GM06990 (cell line): Measurements from ENCODE around the gene MAP3K5.
"Not testable (repeated sequence)": the region's sequence is repeated elsewhere in the genome, so short reads cannot be mapped to it uniquely, and the experiment has no call there.

Source experiments
- DNase-seq: peaks from one replicate; pipeline ENCODE4 v3.0.0-alpha.2; 2011; ENCODE audit not compliant: insufficient read length; ENCODE audit errors: extremely low read depth
- H3K27me3 ChIP-seq: replicated peaks from 2 replicates; pipeline ENCODE4 v1.6.0; 2011; ENCODE audit warnings: low read length; ENCODE audit not compliant: control insufficient read depth, insufficient read depth
- H3K36me3 ChIP-seq: 2 replicates; pipeline ENCODE4 v1.5.1; 2011; ENCODE audit warnings: low read length; ENCODE audit not compliant: control insufficient read depth, insufficient read depth
- H3K4me3 ChIP-seq: replicated peaks from 2 replicates; pipeline ENCODE4 v1.5.1; 2011; ENCODE audit warnings: low read depth, mild to moderate bottlenecking, control low read depth, low read length
- TF ChIP-seq, protein P1 (sequence below): IDR thresholded peaks from 2 replicates; pipeline ENCODE4 v1.5.1; 2011; ENCODE audit warnings: low read length, control low read depth, mild to moderate bottlenecking, inconsistent platforms; ENCODE audit not compliant: insufficient read depth, poor library complexity, severe bottlenecking

MAP3K5 gene

GRCh38 chr6:136763255-136763654, 29.0 kb downstream of the MAP3K5 start:
- H3K36me3 ChIP-seq, result no peaks in the 10 kb centered on the region
- no peak for DNase-seq
- no peak overlapping the region for H3K4me3 ChIP-seq
- H3K27me3 ChIP-seq, result no peaks in the 10 kb centered on the region
- TF ChIP-seq, protein P1, sequence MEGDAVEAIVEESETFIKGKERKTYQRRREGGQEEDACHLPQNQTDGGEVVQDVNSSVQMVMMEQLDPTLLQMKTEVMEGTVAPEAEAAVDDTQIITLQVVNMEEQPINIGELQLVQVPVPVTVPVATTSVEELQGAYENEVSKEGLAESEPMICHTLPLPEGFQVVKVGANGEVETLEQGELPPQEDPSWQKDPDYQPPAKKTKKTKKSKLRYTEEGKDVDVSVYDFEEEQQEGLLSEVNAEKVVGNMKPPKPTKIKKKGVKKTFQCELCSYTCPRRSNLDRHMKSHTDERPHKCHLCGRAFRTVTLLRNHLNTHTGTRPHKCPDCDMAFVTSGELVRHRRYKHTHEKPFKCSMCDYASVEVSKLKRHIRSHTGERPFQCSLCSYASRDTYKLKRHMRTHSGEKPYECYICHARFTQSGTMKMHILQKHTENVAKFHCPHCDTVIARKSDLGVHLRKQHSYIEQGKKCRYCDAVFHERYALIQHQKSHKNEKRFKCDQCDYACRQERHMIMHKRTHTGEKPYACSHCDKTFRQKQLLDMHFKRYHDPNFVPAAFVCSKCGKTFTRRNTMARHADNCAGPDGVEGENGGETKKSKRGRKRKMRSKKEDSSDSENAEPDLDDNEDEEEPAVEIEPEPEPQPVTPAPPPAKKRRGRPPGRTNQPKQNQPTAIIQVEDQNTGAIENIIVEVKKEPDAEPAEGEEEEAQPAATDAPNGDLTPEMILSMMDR, result no peak

- TF ChIP-seq, protein P1, result no peak
- H3K4me3 ChIP-seq, result peak overlapping the region; percentile 28
- DNase-seq, result no peak
- H3K27me3 ChIP-seq, result no peaks in the 10 kb centered on the region
- H3K36me3 ChIP-seq, result no peaks in the 10 kb centered on the region
Observed at GRCh38 chr6:136762022-136762975, 30.0 kb downstream of the MAP3K5 start.

- TF ChIP-seq, protein P1, result no peak
- Histone ChIP-seq H3K36me3 (no peaks in the 10 kb centered on the region; the same call in 1 of the 2 replicates), H3K27me3 (no peaks in the 10 kb centered on the region), H3K4me3 (peak overlapping the region; percentile 28)
- DNase-seq, result no peak
Observed at GRCh38 chr6:136761227-136761922, 30.9 kb downstream of the MAP3K5 start.

- H3K36me3 ChIP-seq, H3K27me3 ChIP-seq, DNase-seq: not testable (repeated sequence)
- peak overlapping the region; percentile 18 for H3K4me3 ChIP-seq
Observed at GRCh38 chr6:136760781-136761180, 31.5 kb downstream of the MAP3K5 start.

- no peaks in the 10 kb centered on the region for H3K27me3 ChIP-seq
- H3K36me3 ChIP-seq, result peaks cover 5% of the 10 kb centered on the region
- TF ChIP-seq, protein P1, result no peak
- DNase-seq, result no peak
- H3K4me3 ChIP-seq, result no peak overlapping the region
Observed at GRCh38 chr6:136757150-136757549, 35.1 kb downstream of the MAP3K5 start.

GRCh38 chr6:136754820-136755219, 37.5 kb downstream of the MAP3K5 start:
- Histone ChIP-seq H3K4me3 (no peak overlapping the region), H3K27me3 (no peaks in the 10 kb centered on the region), H3K36me3 (peaks cover 5% of the 10 kb centered on the region)
- no peak for DNase-seq
- TF ChIP-seq, protein P1, result no peak
